OCI-LY1 (cell line): ENCODE data around the gene VRK1.

Source experiments
- H2AFZ ChIP-seq: fragments of 200-600 bp; sonication (generic), shearing (Covaris generic); 2 replicates; pipeline ENCODE4 v1.6.0; 2014; ENCODE audit warnings: antibody characterized with exemption, mild to moderate bottlenecking, low read length
- H3F3A ChIP-seq: fragments of 200-600 bp; sonication (generic), shearing (Covaris generic); 2 replicates; pipeline ENCODE4 v1.6.0; 2014; ENCODE audit warnings: mild to moderate bottlenecking, antibody characterized with exemption, low read length, moderate library complexity; ENCODE audit not compliant: insufficient read depth
- H3K27ac ChIP-seq: fragments of 200-600 bp; sonication (generic); 2 replicates; pipeline ENCODE4 v1.5.1; 2014; ENCODE audit warnings: low read length, mixed run types, mild to moderate bottlenecking, low read depth; ENCODE audit not compliant: poor library complexity, severe bottlenecking
- H3K27me3 ChIP-seq: fragments of 200-600 bp; sonication (generic); 2 replicates; pipeline ENCODE4 v1.6.0; 2014; ENCODE audit warnings: antibody characterized with exemption, mild to moderate bottlenecking, low read length, moderate library complexity; ENCODE audit not compliant: insufficient read depth
- H3K36me3 ChIP-seq: fragments of 200-600 bp; sonication (generic); 2 replicates; pipeline ENCODE4 v1.6.1; 2014; ENCODE audit warnings: mild to moderate bottlenecking, antibody characterized with exemption, low read length, moderate library complexity, mixed read lengths; ENCODE audit not compliant: insufficient read depth
- H3K4me1 ChIP-seq: fragments of 200-600 bp; sonication (generic); 2 replicates; pipeline ENCODE4 v1.5.1; 2014; ENCODE audit warnings: mild to moderate bottlenecking, low read length, moderate library complexity; ENCODE audit not compliant: insufficient read depth, severe bottlenecking
- H3K4me2 ChIP-seq: fragments of 200-600 bp; sonication (generic), shearing (Covaris generic); 2 replicates; pipeline ENCODE4 v1.6.1; 2014; ENCODE audit warnings: low read length
- H3K4me3 ChIP-seq: fragments of 200-600 bp; sonication (generic); 2 replicates; pipeline ENCODE4 v1.5.1; 2014; ENCODE audit warnings: low read length, low read depth, mild to moderate bottlenecking, mixed read lengths; ENCODE audit not compliant: poor library complexity, severe bottlenecking
- H3K79me2 ChIP-seq: fragments of 200-600 bp; shearing (Covaris generic); 2 replicates; pipeline ENCODE4 v1.6.1; 2016; ENCODE audit warnings: mixed run types, low read length, mixed read lengths; ENCODE audit not compliant: insufficient read depth
- H3K9ac ChIP-seq: fragments of 200-600 bp; sonication (generic), shearing (Covaris generic); 2 replicates; pipeline ENCODE4 v1.6.1; 2014; ENCODE audit warnings: mild to moderate bottlenecking, low read length, mixed read lengths
- H3K9me2 ChIP-seq: fragments of 200-600 bp; sonication (generic), shearing (Covaris generic); 2 replicates; pipeline ENCODE4 v1.6.1; 2014; ENCODE audit warnings: low read depth, mild to moderate bottlenecking, low read length, mixed read lengths
- H3K9me3 ChIP-seq: fragments of 200-600 bp; shearing (Covaris generic); 2 replicates; pipeline ENCODE4 v1.6.1; 2014; ENCODE audit warnings: low read length, mixed read lengths
- H4K20me1 ChIP-seq: fragments of 200-600 bp; sonication (generic), shearing (Covaris generic); 2 replicates; pipeline ENCODE4 v1.6.0; 2016; ENCODE audit warnings: mild to moderate bottlenecking, low read length; ENCODE audit not compliant: insufficient read depth
- EZH2 ChIP-seq: fragments of 200-600 bp; sonication (generic), shearing (Covaris generic); IDR thresholded peaks from 2 replicates; pipeline ENCODE4 v1.8.0; 2017; ENCODE audit warnings: borderline replicate concordance, mixed run types, mild to moderate bottlenecking, antibody characterized with exemption, low read length, moderate library complexity, mixed read lengths
- TF ChIP-seq, protein P1 (sequence below): fragments of 200-600 bp; sonication (generic), shearing (Covaris generic); IDR thresholded peaks from 2 replicates; pipeline ENCODE4 v1.5.1; 2017; ENCODE audit warnings: mild to moderate bottlenecking, antibody characterized with exemption, low read length, moderate library complexity, mixed read lengths

The VRK1 gene

DNA sequence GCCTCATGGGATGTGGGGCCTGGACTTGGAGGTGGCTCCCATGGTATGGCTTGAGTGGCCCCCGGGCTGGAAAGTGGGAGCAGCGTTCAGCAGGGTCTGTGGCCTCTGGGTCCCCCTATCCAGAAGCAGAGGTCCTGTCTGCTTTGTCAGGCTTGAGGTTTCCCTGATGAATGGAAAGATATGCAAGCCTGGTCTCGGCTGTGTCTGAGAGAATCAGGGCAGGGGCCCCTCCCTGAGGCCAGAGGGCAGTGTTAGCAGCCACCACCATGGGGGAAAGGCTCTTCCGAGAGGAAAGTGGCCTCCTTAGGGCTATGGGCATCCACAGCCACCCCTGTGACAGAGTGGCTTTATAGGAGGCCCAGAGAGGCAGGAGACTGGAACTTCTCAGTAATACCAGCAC, 128.2 kb downstream of the VRK1 start:
- Histone ChIP-seq H3K4me1 (no peaks in the 10 kb centered on the region), H3K27ac (no peak overlapping the region), H3K9me3 (no peaks in the 10 kb centered on the region), H3F3A (no peaks in the 10 kb centered on the region), H2AFZ (no peak overlapping the region), H3K9ac (no peak overlapping the region), H3K36me3 (no peaks in the 10 kb centered on the region), H3K9me2 (no peaks in the 10 kb centered on the region), H3K4me3 (no peak overlapping the region), H3K27me3 (no peaks in the 10 kb centered on the region), H3K4me2 (no peak overlapping the region), H4K20me1 (no peaks in the 10 kb centered on the region), H3K79me2 (no peaks in the 10 kb centered on the region)
- no peak for TF ChIP-seq EZH2
- TF ChIP-seq, protein P1, sequence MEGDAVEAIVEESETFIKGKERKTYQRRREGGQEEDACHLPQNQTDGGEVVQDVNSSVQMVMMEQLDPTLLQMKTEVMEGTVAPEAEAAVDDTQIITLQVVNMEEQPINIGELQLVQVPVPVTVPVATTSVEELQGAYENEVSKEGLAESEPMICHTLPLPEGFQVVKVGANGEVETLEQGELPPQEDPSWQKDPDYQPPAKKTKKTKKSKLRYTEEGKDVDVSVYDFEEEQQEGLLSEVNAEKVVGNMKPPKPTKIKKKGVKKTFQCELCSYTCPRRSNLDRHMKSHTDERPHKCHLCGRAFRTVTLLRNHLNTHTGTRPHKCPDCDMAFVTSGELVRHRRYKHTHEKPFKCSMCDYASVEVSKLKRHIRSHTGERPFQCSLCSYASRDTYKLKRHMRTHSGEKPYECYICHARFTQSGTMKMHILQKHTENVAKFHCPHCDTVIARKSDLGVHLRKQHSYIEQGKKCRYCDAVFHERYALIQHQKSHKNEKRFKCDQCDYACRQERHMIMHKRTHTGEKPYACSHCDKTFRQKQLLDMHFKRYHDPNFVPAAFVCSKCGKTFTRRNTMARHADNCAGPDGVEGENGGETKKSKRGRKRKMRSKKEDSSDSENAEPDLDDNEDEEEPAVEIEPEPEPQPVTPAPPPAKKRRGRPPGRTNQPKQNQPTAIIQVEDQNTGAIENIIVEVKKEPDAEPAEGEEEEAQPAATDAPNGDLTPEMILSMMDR = no peak

DNA sequence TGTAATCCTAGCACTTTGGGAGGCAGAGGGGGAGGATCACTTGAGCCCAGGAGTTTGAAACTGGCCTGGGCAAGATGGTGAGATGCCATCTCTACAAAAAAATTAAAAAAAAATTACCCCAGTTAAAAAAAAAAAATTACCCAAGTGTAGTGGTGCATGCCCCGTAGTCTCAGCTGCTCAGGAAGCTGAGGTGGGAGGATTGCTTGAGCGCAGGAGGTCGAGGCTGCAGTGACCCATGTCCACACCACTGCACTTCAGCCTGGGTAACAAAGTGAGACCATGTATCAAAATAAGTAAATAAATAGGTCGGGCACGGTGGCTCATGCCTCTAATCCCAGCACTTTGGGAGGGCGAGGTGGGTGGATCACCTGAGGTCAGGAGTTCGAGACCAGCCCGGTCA, 128.8 kb downstream of the VRK1 start:
- Histone ChIP-seq H3K9me3 (no peaks in the 10 kb centered on the region), H4K20me1 (no peaks in the 10 kb centered on the region), H3K79me2 (no peaks in the 10 kb centered on the region), H3K9me2 (no peaks in the 10 kb centered on the region), H3K27ac (no peak overlapping the region), H3K4me1 (no peaks in the 10 kb centered on the region), H3K9ac (no peak overlapping the region), H3F3A (no peaks in the 10 kb centered on the region), H2AFZ (no peak overlapping the region), H3K36me3 (no peaks in the 10 kb centered on the region), H3K27me3 (no peaks in the 10 kb centered on the region), H3K4me2 (no peak overlapping the region), H3K4me3 (no peak overlapping the region)
- no peak for TF ChIP-seq EZH2
- TF ChIP-seq, protein P1 = no peak

DNA sequence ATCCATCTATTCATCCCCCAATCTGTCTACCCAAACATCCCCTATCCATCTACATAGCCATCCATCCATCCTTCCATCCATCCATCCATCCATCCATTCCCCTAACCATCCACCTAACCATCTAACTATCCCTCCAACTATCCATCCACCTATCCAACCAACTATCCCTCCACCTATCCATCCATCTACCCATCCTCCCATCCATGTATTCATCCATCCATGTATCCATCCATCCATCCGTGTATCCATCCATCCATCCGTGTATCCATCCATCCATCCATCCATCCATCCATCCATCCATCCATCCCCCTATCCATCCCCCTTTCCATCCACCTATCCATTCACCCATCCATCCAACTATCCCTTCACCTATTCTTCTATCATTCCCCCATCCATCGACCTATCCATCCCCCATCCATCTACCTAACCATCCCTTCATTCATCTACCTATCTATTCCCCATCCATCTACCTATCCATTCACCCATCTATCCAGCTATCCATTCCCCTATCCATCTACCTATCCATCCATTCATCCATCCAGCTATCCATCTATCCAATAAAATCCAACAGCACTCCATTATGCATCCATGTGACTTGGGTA, 131.7 kb downstream of the VRK1 start:
- H3K9me3 ChIP-seq = no peaks in the 10 kb centered on the region
- H3F3A ChIP-seq = no peaks in the 10 kb centered on the region
- no peak overlapping the region for H3K27ac ChIP-seq
- H3K27me3 ChIP-seq = no peaks in the 10 kb centered on the region
- H3K79me2 ChIP-seq = no peaks in the 10 kb centered on the region
- H3K4me3 ChIP-seq = no peak overlapping the region
- no peaks in the 10 kb centered on the region for H4K20me1 ChIP-seq
- H2AFZ ChIP-seq = no peak overlapping the region
- H3K9me2 ChIP-seq = no peaks in the 10 kb centered on the region
- H3K4me2 ChIP-seq = no peak overlapping the region
- TF ChIP-seq, protein P1 = no peak
- no peak for TF ChIP-seq EZH2
- no peaks in the 10 kb centered on the region for H3K36me3 ChIP-seq
- no peak overlapping the region for H3K9ac ChIP-seq
- no peaks in the 10 kb centered on the region for H3K4me1 ChIP-seq
